Gastrocnemius medialis (tissue), 4 donors: Measurements from ENCODE around the gene GRID1. TPM values are rescaled to one million over a fixed set of nuclear protein-coding genes. Genes with fewer than 3 reads are reported as not detected.

Source experiments
- ATAC-seq, 2 donors: fragments of 150-250 bp; one replicate each; pipeline ENCODE4 v1.9.1; 2016
- DNase-seq, 2 donors: peaks; one replicate each; pipeline ENCODE4 v3.0.0-alpha.2; 2019
- H3K27ac ChIP-seq, 4 donors: fragments of 200-600 bp; sonication (generic); 1 replicate in 1 of 4; 2 replicates in 3 of 4; pipeline ENCODE4 v1.5.1; 2016 to 2018; ENCODE audit warnings: mild to moderate bottlenecking in 2 of 4, moderate library complexity in 1 of 4
- H3K27me3 ChIP-seq, 3 donors: fragments of 200-600 bp; sonication (generic) in 2 of 3; 1 replicate in 1 of 3; 2 replicates in 2 of 3; pipeline versions ENCODE4 v1.5.1 to v1.6.0; 2016 to 2019; ENCODE audit warnings: mild to moderate bottlenecking in 1 of 3, moderate library complexity in 1 of 3
- H3K36me3 ChIP-seq, 2 donors: fragments of 200-600 bp; sonication (generic) in 1 of 2; one replicate each; pipeline ENCODE4 v1.5.1; 2017 to 2018
- H3K4me1 ChIP-seq, 2 donors: fragments of 200-600 bp; sonication (generic) in 1 of 2; one replicate each; pipeline ENCODE4 v1.5.1; 2016 to 2017; ENCODE audit warnings: mild to moderate bottlenecking in 2 of 2
- H3K4me3 ChIP-seq, 4 donors: fragments of 200-600 bp; sonication (generic) in 3 of 4; 1 replicate in 1 of 4; 2 replicates in 3 of 4; pipeline ENCODE4 v1.5.1; 2016 to 2019; ENCODE audit warnings: mild to moderate bottlenecking in 2 of 4
- H3K9me3 ChIP-seq, 3 donors: fragments of 200-600 bp; sonication (generic) in 2 of 3; 1 replicate in 1 of 3; 2 replicates in 2 of 3; pipeline ENCODE4 v1.5.1; 2016 to 2019
- POLR2A ChIP-seq, 2 donors: fragments of 450-650 bp; IDR thresholded peaks; one replicate each; pipeline ENCODE4 v1.6.1; 2017; ENCODE audit warnings: antibody characterized with exemption in 2 of 2, mild to moderate bottlenecking in 2 of 2, moderate library complexity in 2 of 2
- in situ Hi-C, 4 donors: fragments of 200-750 bp; cut with MboI; loops; one replicate each; pipeline versions ENCODE4 v1.15.0 to v1.8.0; 2017; ENCODE audit warnings: low sequenced_read_pairs in 4 of 4
- intact Hi-C: fragments of 100-400 bp; cut with DNase I; formaldehyde crosslinking; loops from one replicate; pipeline ENCODE4 v1.15.1; 2023; ENCODE audit warnings: low total_unique reads
- total RNA-seq, 4 donors: library from RNA; depleted of rRNA; stranded (reverse); fragments of >200 nt; gene quantifications; one replicate each; pipeline versions ENCODE4 v1.1.0 to v1.2.3, GENCODE V29; 2016
- TF ChIP-seq, protein P1 (sequence below), 5 experiments: fragments of 450-650 bp in 3 of 5; fragments of 200-600 bp in 2 of 5; sonication (generic) in 2 of 5; IDR thresholded peaks in 4 of 5; conservative IDR thresholded peaks in 1 of 5; 1 replicate in 4 of 5; 2 replicates in 1 of 5; pipeline ENCODE4 v1.5.1; 2016 to 2019; ENCODE audit warnings: antibody characterized with exemption in 5 of 5, mild to moderate bottlenecking in 3 of 5, moderate library complexity in 3 of 5

The GRID1 gene
- total RNA-seq, 4 donors from 2014 or later, result 0.17 to 1.4 (median 0.79) TPM

DNA sequence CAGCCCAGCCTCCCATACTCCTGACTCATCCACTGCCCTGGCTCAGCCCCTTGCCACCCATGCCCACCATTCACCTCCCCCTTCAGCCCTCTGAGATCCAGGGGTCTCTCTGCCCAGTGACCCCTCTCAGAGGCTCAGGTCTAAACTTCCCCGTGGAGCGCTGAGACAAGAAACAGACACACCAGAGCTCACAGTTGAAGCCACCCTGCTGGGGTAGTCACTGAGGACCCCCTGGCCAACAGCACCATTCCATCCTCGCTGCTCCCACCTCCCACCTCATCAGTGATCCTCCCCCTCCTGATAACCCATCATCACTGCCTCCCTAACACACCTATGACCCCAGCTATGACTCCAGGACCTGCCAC, 100.7 kb downstream of the GRID1 start:
- Histone ChIP-seq H3K9me3 (no peaks in the 10 kb centered on the region), H3K4me1 (no peaks in the 10 kb centered on the region), H3K36me3 (no peaks in the 10 kb centered on the region), H3K27ac (no peak overlapping the region), H3K27me3 (peaks cover 0 to 18% (median 3%) of the 10 kb centered on the region in 3 donors), H3K4me3 (no peak overlapping the region)
- ATAC-seq, result no peak
- TF ChIP-seq POLR2A (IDR thresholded peaks at IDR 0.05), result no peak
- TF ChIP-seq, protein P1, sequence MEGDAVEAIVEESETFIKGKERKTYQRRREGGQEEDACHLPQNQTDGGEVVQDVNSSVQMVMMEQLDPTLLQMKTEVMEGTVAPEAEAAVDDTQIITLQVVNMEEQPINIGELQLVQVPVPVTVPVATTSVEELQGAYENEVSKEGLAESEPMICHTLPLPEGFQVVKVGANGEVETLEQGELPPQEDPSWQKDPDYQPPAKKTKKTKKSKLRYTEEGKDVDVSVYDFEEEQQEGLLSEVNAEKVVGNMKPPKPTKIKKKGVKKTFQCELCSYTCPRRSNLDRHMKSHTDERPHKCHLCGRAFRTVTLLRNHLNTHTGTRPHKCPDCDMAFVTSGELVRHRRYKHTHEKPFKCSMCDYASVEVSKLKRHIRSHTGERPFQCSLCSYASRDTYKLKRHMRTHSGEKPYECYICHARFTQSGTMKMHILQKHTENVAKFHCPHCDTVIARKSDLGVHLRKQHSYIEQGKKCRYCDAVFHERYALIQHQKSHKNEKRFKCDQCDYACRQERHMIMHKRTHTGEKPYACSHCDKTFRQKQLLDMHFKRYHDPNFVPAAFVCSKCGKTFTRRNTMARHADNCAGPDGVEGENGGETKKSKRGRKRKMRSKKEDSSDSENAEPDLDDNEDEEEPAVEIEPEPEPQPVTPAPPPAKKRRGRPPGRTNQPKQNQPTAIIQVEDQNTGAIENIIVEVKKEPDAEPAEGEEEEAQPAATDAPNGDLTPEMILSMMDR (IDR thresholded peaks at IDR 0.05 in 4 of 5, conservative IDR thresholded peaks at IDR 0.05 in 1 of 5), result no peak
- in situ Hi-C loops, result no loop called here
- intact Hi-C loops, result no loop called here
- DNase-seq, result no peak

DNA sequence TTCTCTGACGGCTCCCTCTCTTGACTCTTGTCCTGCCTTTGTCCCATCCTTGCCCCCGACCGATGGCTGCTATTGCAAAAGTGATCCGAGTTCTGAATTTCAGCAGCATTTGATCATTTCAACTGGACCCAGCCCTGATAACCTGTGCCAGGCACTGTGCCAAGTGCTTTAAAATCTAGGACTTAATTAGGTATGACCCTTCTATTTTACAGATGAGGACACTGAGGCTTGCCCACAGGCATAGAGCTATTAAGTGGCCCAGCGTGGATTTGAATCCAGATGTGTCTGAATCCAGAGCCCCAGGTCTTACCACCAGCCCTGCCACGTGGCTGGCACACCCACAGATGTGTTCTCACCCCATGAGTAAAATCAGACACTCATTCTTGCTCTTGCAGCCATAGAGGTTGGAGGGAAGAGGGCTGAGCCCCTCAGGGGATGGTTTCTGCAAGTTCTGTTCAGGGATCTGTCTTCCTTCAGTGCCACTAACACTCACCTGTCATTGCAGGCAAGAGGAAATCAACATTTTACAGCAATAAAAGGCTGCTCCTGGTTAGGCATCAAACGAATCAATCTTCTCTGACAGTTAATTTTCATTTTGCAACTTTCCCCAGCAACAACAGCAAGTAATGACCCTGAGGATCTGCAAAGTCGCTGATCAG, 101.2 kb downstream of the GRID1 start:
- Histone ChIP-seq H3K9me3 (no peaks in the 10 kb centered on the region), H3K4me3 (no peak overlapping the region), H3K36me3 (no peaks in the 10 kb centered on the region), H3K4me1 (no peaks in the 10 kb centered on the region), H3K27me3 (peaks cover 0 to 18% (median 3%) of the 10 kb centered on the region in 3 donors), H3K27ac (no peak overlapping the region)
- TF ChIP-seq POLR2A (IDR thresholded peaks at IDR 0.05), result no peak
- TF ChIP-seq, protein P1 (IDR thresholded peaks at IDR 0.05 in 4 of 5, conservative IDR thresholded peaks at IDR 0.05 in 1 of 5), result no peak
- intact Hi-C loops (no loop called here), in situ Hi-C loops (no loop called here)
- DNase-seq (no peak), ATAC-seq (no peak)

DNA sequence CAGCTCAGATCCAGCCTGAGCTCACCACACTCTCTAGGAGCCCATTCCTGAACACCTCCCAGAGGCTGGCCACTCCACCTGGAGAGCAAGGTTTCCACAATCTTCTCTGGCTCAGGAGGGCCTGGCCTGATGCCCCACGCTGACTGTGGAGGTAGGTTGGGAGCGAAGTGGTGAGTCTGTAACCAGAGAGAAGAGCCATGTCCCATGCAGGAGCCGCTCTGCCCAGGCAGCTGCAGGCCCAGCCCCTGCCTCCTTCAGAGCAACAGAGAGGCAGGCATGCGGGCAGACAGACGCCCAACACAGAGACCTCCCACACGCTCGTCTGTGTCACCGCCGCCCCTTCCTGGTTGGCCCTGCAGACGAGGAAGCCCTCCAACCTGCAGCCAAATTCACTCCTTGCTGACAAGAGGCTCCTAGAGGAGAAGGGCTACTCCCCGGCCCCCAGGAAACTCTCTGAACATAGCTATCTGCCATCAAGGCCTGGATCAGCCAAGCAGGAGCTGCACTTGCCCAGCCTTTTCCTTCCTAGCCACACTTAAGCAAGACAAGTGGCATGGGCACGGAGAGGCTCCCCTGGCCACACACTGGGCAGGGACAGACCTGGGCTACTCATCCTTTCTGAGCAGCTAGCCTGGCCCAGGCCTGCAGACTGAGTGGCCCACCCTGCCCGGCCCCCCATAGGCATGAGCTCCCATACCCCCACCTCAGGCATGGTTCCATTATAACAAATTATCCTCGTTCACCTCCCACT, 101.9 kb downstream of the GRID1 start:
- no peak for DNase-seq
- Histone ChIP-seq H3K27ac (no peak overlapping the region), H3K9me3 (no peaks in the 10 kb centered on the region), H3K27me3 (peaks cover 0 to 18% (median 3%) of the 10 kb centered on the region in 3 donors), H3K4me3 (no peak overlapping the region), H3K36me3 (no peaks in the 10 kb centered on the region), H3K4me1 (no peaks in the 10 kb centered on the region)
- in situ Hi-C loops (no loop called here), intact Hi-C loops (no loop called here)
- TF ChIP-seq, protein P1 (IDR thresholded peaks at IDR 0.05 in 4 of 5, conservative IDR thresholded peaks at IDR 0.05 in 1 of 5), result no peak
- TF ChIP-seq POLR2A (IDR thresholded peaks at IDR 0.05), result no peak
- no peak for ATAC-seq

DNA sequence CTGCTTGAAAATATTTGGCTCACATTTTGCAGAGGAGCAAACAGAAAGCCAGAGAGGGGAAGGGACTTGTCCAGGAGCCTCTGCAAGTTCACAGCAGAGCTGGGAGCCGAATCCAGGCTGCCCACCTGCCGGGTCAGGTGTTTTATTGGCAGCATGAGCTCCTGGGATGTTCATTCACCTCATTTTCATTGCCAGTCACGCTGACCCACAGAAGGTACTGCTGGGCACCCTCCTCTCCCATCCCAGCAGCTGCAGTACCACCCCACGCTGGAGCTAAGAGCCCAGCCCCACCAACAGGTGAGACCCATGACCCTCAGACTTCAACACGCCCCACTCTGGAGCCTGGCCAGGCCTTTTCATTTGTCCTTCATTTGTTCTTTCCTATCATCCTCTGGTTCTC, 102.7 kb downstream of the GRID1 start:
- Histone ChIP-seq H3K27ac (no peak overlapping the region), H3K4me1 (no peaks in the 10 kb centered on the region), H3K9me3 (no peaks in the 10 kb centered on the region), H3K36me3 (no peaks in the 10 kb centered on the region), H3K4me3 (no peak overlapping the region), H3K27me3 (peaks cover 0 to 18% (median 3%) of the 10 kb centered on the region in 3 donors)
- no peak for ATAC-seq
- TF ChIP-seq, protein P1 (IDR thresholded peaks at IDR 0.05 in 4 of 5, conservative IDR thresholded peaks at IDR 0.05 in 1 of 5), result no peak
- TF ChIP-seq POLR2A (IDR thresholded peaks at IDR 0.05), result no peak
- in situ Hi-C loops, result no loop called here
- no peak for DNase-seq
- intact Hi-C loops, result no loop called here
